HG02759 (cell line): Measurements from ENCODE around the gene HM13.
A peak's percentile ranks its signal among the peaks of the same experiment; 100 is the strongest.
"Not testable (repeated sequence)": the region's sequence is repeated elsewhere in the genome, so short reads cannot be mapped to it uniquely, and the experiment has no call there.

ENCODE experiments used
- ATAC-seq: cut with Tn5 transposase; IDR thresholded peaks from one replicate; pipeline ENCODE4 v1.9.1; 2021; ENCODE audit warnings: mild to moderate bottlenecking, moderate library complexity; ENCODE audit not compliant: unreplicated experiment

The HM13 gene

GRCh38 chr20:31542201-31542842 is 28.1 kb downstream of the HM13 start:
- no peak for ATAC-seq

- no peak for ATAC-seq
These were observed 28.7 kb downstream of the HM13 start for GRCh38 chr20:31542963-31543362.

GRCh38 chr20:31543966-31544598 is 29.8 kb downstream of the HM13 start:
- ATAC-seq = no peak

- ATAC-seq = no peak
These were observed 30.4 kb downstream of the HM13 start for GRCh38 chr20:31544600-31544999.

GRCh38 chr20:31545621-31546040 is 31.4 kb downstream of the HM13 start:
- ATAC-seq = not testable (repeated sequence)

- peak; percentile 83 for ATAC-seq
These were observed 32.9 kb downstream of the HM13 start for GRCh38 chr20:31547017-31547675.

GRCh38 chr20:31547720-31548298 is 33.6 kb downstream of the HM13 start:
- ATAC-seq = no peak

GRCh38 chr20:31548820-31549512 is 34.7 kb downstream of the HM13 start:
- no peak for ATAC-seq

GRCh38 chr20:31549513-31549880 is 35.3 kb downstream of the HM13 start:
- no peak for ATAC-seq

GRCh38 chr20:31550099-31550498 is 35.9 kb downstream of the HM13 start:
- ATAC-seq = no peak

GRCh38 chr20:31551163-31552081 is 37.2 kb downstream of the HM13 start:
- no peak for ATAC-seq

- ATAC-seq = no peak
These were observed 41.0 kb downstream of the HM13 start for GRCh38 chr20:31555203-31555775.

GRCh38 chr20:31559704-31560093 is 45.5 kb downstream of the HM13 start:
- ATAC-seq = no peak

- no peak for ATAC-seq
These were observed 46.0 kb downstream of the HM13 start for GRCh38 chr20:31560094-31560745.

GRCh38 chr20:31560746-31561598 is 46.7 kb downstream of the HM13 start:
- no peak for ATAC-seq

- no peak for ATAC-seq
These were observed 48.0 kb downstream of the HM13 start for GRCh38 chr20:31562241-31562640.

GRCh38 chr20:31564284-31564683 is 50.0 kb downstream of the HM13 start:
- no peak for ATAC-seq

GRCh38 chr20:31565699-31566318 is 51.6 kb downstream of the HM13 start:
- ATAC-seq = no peak
